SK-N-SH (cell line): ENCODE measurements around the gene CNDP2. TPM values are rescaled to one million over a fixed set of nuclear protein-coding genes. Genes with fewer than 3 reads are reported as not detected.

ENCODE experiments used
- CTCF ChIA-PET: fragments of 300-600, 350-600 bp; formaldehyde crosslinking; extraction: SDS; loops from one replicate; lab custom pipeline; 2021; lab: Yijun Ruan, JAX
- POLR2A ChIA-PET: fragments of 350-600 bp; sonication (Branson Sonifier 250); formaldehyde crosslinking; extraction: SDS; loops from one replicate; lab custom pipeline; 2020; ENCODE audit warnings: antibody characterized with exemption, inconsistent platforms; lab: Yijun Ruan, JAX
- DNase-seq: peaks from one replicate; pipeline ENCODE4 v3.0.0; 2012
- H2AFZ ChIP-seq: fragments of 200-600 bp; sonication (generic); 2 replicates; pipeline ENCODE4 v1.8.1; 2016; ENCODE audit warnings: antibody characterized with exemption, mild to moderate bottlenecking, low read depth
- H3F3A ChIP-seq: fragments of 200-600 bp; sonication (generic); replicated peaks from 2 replicates; pipeline ENCODE3; 2016; ENCODE audit warnings: antibody characterized with exemption, mild to moderate bottlenecking; ENCODE audit not compliant: insufficient read depth
- H3K27ac ChIP-seq, 2 experiments: fragments of 200-500 bp in 1 of 2; fragments of 200-600 bp in 1 of 2; sonication (Bioruptor generic) in 1 of 2; sonication (generic), shearing (Covaris generic) in 1 of 2; 2 replicates each; pipeline versions ENCODE4 v1.5.1 to v1.6.1; 2014 to 2016; ENCODE audit warnings: low read depth in 2 of 2, inconsistent platforms in 1 of 2, low read length in 1 of 2, mild to moderate bottlenecking in 1 of 2, mixed read lengths in 1 of 2
- H3K27me3 ChIP-seq: fragments of 200-600 bp; sonication (generic), shearing (Covaris generic); 2 replicates; pipeline ENCODE4 v1.6.1; 2016; ENCODE audit warnings: mixed run types; ENCODE audit not compliant: insufficient read depth
- H3K36me3 ChIP-seq, 2 experiments: fragments of 200-500 bp in 1 of 2; fragments of 200-600 bp in 1 of 2; sonication (Bioruptor generic) in 1 of 2; sonication (generic) in 1 of 2; replicated peaks in 1 of 2; 2 replicates each; pipeline versions ENCODE3 to v1.5.1; 2014 to 2016; ENCODE audit warnings: low read length in 1 of 2, mild to moderate bottlenecking in 1 of 2; ENCODE audit not compliant: insufficient read depth in 2 of 2, control insufficient read depth in 1 of 2
- H3K4me1 ChIP-seq, 2 experiments: fragments of 200-500 bp in 1 of 2; fragments of 200-600 bp in 1 of 2; sonication (Bioruptor generic) in 1 of 2; sonication (generic), shearing (Covaris generic) in 1 of 2; 2 replicates each; pipeline versions ENCODE4 v1.5.1 to v1.6.1; 2014 to 2016; ENCODE audit warnings: low read depth in 1 of 2, low read length in 1 of 2, mixed run types in 1 of 2; ENCODE audit not compliant: insufficient read depth in 2 of 2, control insufficient read depth in 1 of 2
- H3K4me2 ChIP-seq: fragments of 200-600 bp; sonication (generic), shearing (Covaris generic); 2 replicates; pipeline ENCODE4 v1.6.1; 2017; ENCODE audit warnings: mixed run types
- H3K4me3 ChIP-seq, 2 experiments: fragments of 200-500 bp in 1 of 2; fragments of 200-600 bp in 1 of 2; sonication (Bioruptor generic) in 1 of 2; sonication (generic), shearing (Covaris generic) in 1 of 2; 2 replicates each; pipeline versions ENCODE4 v1.5.1 to v1.8.1; 2014 to 2016; ENCODE audit warnings: low read depth in 2 of 2, inconsistent platforms in 1 of 2, low read length in 1 of 2, mild to moderate bottlenecking in 1 of 2, mixed read lengths in 1 of 2, moderate library complexity in 1 of 2
- H3K79me2 ChIP-seq: fragments of 200-600 bp; sonication (generic); 2 replicates; pipeline ENCODE4 v1.8.1; 2017; ENCODE audit warnings: mild to moderate bottlenecking; ENCODE audit not compliant: insufficient read depth
- H3K9ac ChIP-seq: fragments of 200-600 bp; sonication (generic); 2 replicates; pipeline ENCODE4 v1.6.1; 2017; ENCODE audit warnings: mixed run types
- H3K9me2 ChIP-seq: fragments of 200-600 bp; sonication (generic); 2 replicates; pipeline ENCODE4 v1.6.1; 2017; ENCODE audit warnings: mixed run types
- H3K9me3 ChIP-seq: fragments of 200-600 bp; sonication (generic); 2 replicates; pipeline ENCODE4 v1.6.1; 2017; ENCODE audit warnings: mixed run types, mild to moderate bottlenecking, moderate library complexity
- H4K20me1 ChIP-seq: fragments of 200-600 bp; sonication (generic); 2 replicates; pipeline ENCODE4 v1.6.1; 2017; ENCODE audit warnings: mild to moderate bottlenecking, mixed run types; ENCODE audit not compliant: insufficient read depth
- FOXJ3 ChIP-seq: sonication (generic); formaldehyde crosslinking; IDR thresholded peaks from 2 replicates; pipeline ENCODE4 v1.5.1; 2020; ENCODE audit warnings: mild to moderate bottlenecking, missing genetic modification reagents
- FOXM1 ChIP-seq: IDR thresholded peaks from 2 replicates; pipeline ENCODE4 v1.4.0; 2012; ENCODE audit warnings: low read depth, mild to moderate bottlenecking
- GABPA ChIP-seq: IDR thresholded peaks from 2 replicates; pipeline ENCODE4 v1.4.0; 2012; ENCODE audit warnings: low read depth, mild to moderate bottlenecking
- GATA2 ChIP-seq: sonication (generic); formaldehyde crosslinking; IDR thresholded peaks from 2 replicates; pipeline ENCODE4 v1.5.0; 2020; ENCODE audit warnings: mild to moderate bottlenecking, missing genetic modification reagents
- IRF3 ChIP-seq: fragments of 150-350 bp; IDR thresholded peaks from 2 replicates; pipeline ENCODE4 v1.6.1; 2016; ENCODE audit warnings: mild to moderate bottlenecking, low read depth, low read length
- JUND ChIP-seq: IDR thresholded peaks from 2 replicates; pipeline ENCODE4 v1.4.0; 2012
- MEF2A ChIP-seq: IDR thresholded peaks from 2 replicates; pipeline ENCODE4 v1.4.0; 2012; ENCODE audit warnings: low read depth, borderline replicate concordance
- NRF1 ChIP-seq: IDR thresholded peaks from 2 replicates; pipeline ENCODE4 v1.6.1; 2012; ENCODE audit warnings: low read depth, mild to moderate bottlenecking, low read length
- POLR2AphosphoS5 ChIP-seq: IDR thresholded peaks from 2 replicates; pipeline ENCODE4 v1.6.1; 2012; ENCODE audit warnings: low read depth, low read length
- RAD21 ChIP-seq: IDR thresholded peaks from 2 replicates; pipeline ENCODE4 v1.6.1; 2012; ENCODE audit warnings: mild to moderate bottlenecking, low read length
- RCOR1 ChIP-seq: fragments of 150-350 bp; IDR thresholded peaks from 2 replicates; pipeline ENCODE4 v1.6.1; 2017; ENCODE audit warnings: antibody characterized with exemption, low read length
- RXRA ChIP-seq: IDR thresholded peaks from 2 replicates; pipeline ENCODE4 v1.4.0; 2012; ENCODE audit warnings: low read depth, mild to moderate bottlenecking, borderline replicate concordance
- TAF1 ChIP-seq: IDR thresholded peaks from 2 replicates; pipeline ENCODE4 v1.6.1; 2012; ENCODE audit warnings: low read depth, mild to moderate bottlenecking, low read length, moderate library complexity, borderline replicate concordance
- TCF12 ChIP-seq: IDR thresholded peaks from 2 replicates; pipeline ENCODE4 v1.4.0; 2012
- USF1 ChIP-seq: IDR thresholded peaks from 2 replicates; pipeline ENCODE4 v1.4.0; 2012; ENCODE audit warnings: low read depth, borderline replicate concordance
- WGBS: methylation state at CpG from one replicate; pipeline ENCODE4 v1.1.6; 2017; ENCODE audit warnings: low lambda C conversion rate; 5-methylcytosine and 5-hydroxymethylcytosine counted together
- polyA plus RNA-seq, 3 experiments: library from polyadenylated mRNA; depleted of rRNA; stranded (reverse); fragments of >200 nt; gene quantifications; 2 replicates each; pipeline ENCODE4 v1.2.3, GENCODE V29; 2012
- TF ChIP-seq, protein P1 (sequence below): IDR thresholded peaks from 2 replicates; pipeline ENCODE4; 2012

CNDP2 gene
- polyA plus RNA-seq, 1 of the 3 experiments (the other 2 are of a cell fraction) = 78.5 TPM

DNA sequence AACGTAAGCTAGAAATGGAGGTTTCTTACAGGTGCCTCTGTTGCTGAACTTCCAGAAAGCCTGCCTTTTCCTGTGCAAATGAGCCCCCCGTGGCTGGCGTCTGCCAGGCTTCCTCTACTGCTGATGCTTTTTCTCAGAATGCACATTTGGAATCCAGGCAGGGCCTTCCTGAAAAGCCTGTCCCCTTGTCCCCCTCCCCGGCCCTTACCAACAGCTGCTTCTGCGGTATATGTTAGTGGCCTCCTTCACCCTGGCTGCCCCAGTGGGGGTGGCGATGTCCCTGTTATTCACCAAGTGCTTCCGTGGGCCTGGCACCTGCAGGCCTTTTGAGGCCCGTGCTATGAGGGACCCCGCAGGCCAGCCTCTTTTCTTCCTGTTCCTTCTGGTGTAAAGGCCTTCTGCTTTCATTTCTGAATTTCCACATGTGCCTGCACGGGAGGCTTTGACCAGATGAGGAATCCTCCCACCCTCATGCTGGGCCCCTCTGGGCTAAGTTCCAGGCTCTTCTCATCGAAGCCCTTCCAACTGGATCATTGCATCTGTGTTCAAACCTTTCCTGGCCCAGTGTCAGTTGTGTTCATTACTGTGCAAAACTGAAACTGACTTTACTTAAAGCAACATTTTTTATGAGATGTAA is 10.4 kb downstream of the CNDP2 start:
- TF ChIP-seq JUND = no peak
- TF ChIP-seq FOXJ3 (CRISPR knock-in tag) = no peak
- TF ChIP-seq, protein P1, sequence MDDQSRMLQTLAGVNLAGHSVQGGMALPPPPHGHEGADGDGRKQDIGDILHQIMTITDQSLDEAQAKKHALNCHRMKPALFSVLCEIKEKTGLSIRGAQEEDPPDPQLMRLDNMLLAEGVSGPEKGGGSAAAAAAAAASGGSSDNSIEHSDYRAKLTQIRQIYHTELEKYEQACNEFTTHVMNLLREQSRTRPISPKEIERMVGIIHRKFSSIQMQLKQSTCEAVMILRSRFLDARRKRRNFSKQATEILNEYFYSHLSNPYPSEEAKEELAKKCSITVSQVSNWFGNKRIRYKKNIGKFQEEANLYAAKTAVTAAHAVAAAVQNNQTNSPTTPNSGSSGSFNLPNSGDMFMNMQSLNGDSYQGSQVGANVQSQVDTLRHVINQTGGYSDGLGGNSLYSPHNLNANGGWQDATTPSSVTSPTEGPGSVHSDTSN = no peak
- TF ChIP-seq GABPA = no peak
- TF ChIP-seq MEF2A = no peak
- TF ChIP-seq FOXM1 = no peak
- TF ChIP-seq NRF1 = no peak
- no peak for TF ChIP-seq RCOR1
- no peak for TF ChIP-seq RAD21
- TF ChIP-seq GATA2 (CRISPR knock-in tag) = no peak
- no peak for TF ChIP-seq TAF1
- no peak for TF ChIP-seq TCF12
- no peak for TF ChIP-seq IRF3
- TF ChIP-seq USF1 = no peak
- no peak for TF ChIP-seq RXRA
- TF ChIP-seq POLR2AphosphoS5 = no peak
- Histone ChIP-seq H3K27ac (no peak overlapping the region), H4K20me1 (no peaks in the 10 kb centered on the region), H2AFZ (no peak overlapping the region), H3K27me3 (no peaks in the 10 kb centered on the region), H3F3A (no peaks in the 10 kb centered on the region), H3K9me3 (no peaks in the 10 kb centered on the region), H3K4me3 (no peak overlapping the region), H3K9ac (no peak overlapping the region), H3K4me2 (no peak overlapping the region), H3K4me1 (no peaks in the 10 kb centered on the region), H3K9me2 (no peaks in the 10 kb centered on the region), H3K36me3 (peaks cover 19 to 63% of the 10 kb centered on the region in 2 experiments), H3K79me2 (no peaks in the 10 kb centered on the region)
- no peak for DNase-seq
- POLR2A ChIA-PET = no interaction called here
- CTCF ChIA-PET = interaction anchor here (1.7 kb wide), 1 partner anchor 45 kb away, joined by 6 read pairs; no protein-coding TSS in a partner anchor
- WGBS = 96% methylated on average over 10 of the region's 11 CpGs
